ENCODE results near the gene RSPH6A. TPM values are rescaled to one million over a fixed set of nuclear protein-coding genes. Genes with fewer than 3 reads are reported as not detected.

RSPH6A gene
- total RNA-seq, 1 donor from 2014 or later, result 0.48 TPM

GRCh38 chr19:45852145-45852750 is 37.1 kb upstream of the RSPH6A start:
- no peaks in the 10 kb centered on the region for H3K9me3 Mint-ChIP-seq (ENCODE audit: low read depth)
- H3K4me3 Mint-ChIP-seq (ENCODE audit: low read depth), result no peak overlapping the region
- H3K27me3 Mint-ChIP-seq, result no peaks in the 10 kb centered on the region
- no peaks in the 10 kb centered on the region for H3K4me1 Mint-ChIP-seq (ENCODE audit: low read depth)
- peaks cover 20% of the 10 kb centered on the region for H3K36me3 Mint-ChIP-seq (ENCODE audit: insufficient read depth)
- TF ChIP-seq CTCF (IDR thresholded peaks at IDR 0.05; ENCODE audit: unreplicated experiment), result no peak
- no peak overlapping the region for H3K27ac Mint-ChIP-seq
- no peak for DNase-seq (ENCODE audit: low spot score, unreplicated experiment)

GRCh38 chr19:45848922-45849321 is 33.8 kb upstream of the RSPH6A start:
- no peaks in the 10 kb centered on the region for H3K4me1 Mint-ChIP-seq (ENCODE audit: low read depth)
- no peaks in the 10 kb centered on the region for H3K9me3 Mint-ChIP-seq (ENCODE audit: low read depth)
- H3K27me3 Mint-ChIP-seq, result no peaks in the 10 kb centered on the region
- H3K36me3 Mint-ChIP-seq (ENCODE audit: insufficient read depth), result peaks cover 25% of the 10 kb centered on the region
- TF ChIP-seq CTCF (IDR thresholded peaks at IDR 0.05; ENCODE audit: unreplicated experiment), result peak; percentile 46
- DNase-seq (ENCODE audit: low spot score, unreplicated experiment), result no peak
- H3K4me3 Mint-ChIP-seq (ENCODE audit: low read depth), result no peak overlapping the region
- H3K27ac Mint-ChIP-seq, result no peak overlapping the region

GRCh38 chr19:45847663-45848062 is 32.6 kb upstream of the RSPH6A start:
- Mint-ChIP-seq H3K4me3 (ENCODE audit: low read depth) (no peak overlapping the region), H3K4me1 (ENCODE audit: low read depth) (no peaks in the 10 kb centered on the region), H3K36me3 (ENCODE audit: insufficient read depth) (peaks cover 31% of the 10 kb centered on the region), H3K9me3 (ENCODE audit: low read depth) (no peaks in the 10 kb centered on the region), H3K27me3 (no peaks in the 10 kb centered on the region), H3K27ac (no peak overlapping the region)
- no peak for TF ChIP-seq CTCF (IDR thresholded peaks at IDR 0.05; ENCODE audit: unreplicated experiment)
- no peak for DNase-seq (ENCODE audit: low spot score, unreplicated experiment)

GRCh38 chr19:45842198-45842597 is 27.1 kb upstream of the RSPH6A start:
- no peaks in the 10 kb centered on the region for H3K27me3 Mint-ChIP-seq
- no peaks in the 10 kb centered on the region for H3K4me1 Mint-ChIP-seq (ENCODE audit: low read depth)
- DNase-seq (ENCODE audit: low spot score, unreplicated experiment), result no peak
- no peak overlapping the region for H3K27ac Mint-ChIP-seq
- no peak overlapping the region for H3K4me3 Mint-ChIP-seq (ENCODE audit: low read depth)
- no peak for TF ChIP-seq CTCF (IDR thresholded peaks at IDR 0.05; ENCODE audit: unreplicated experiment)
- H3K9me3 Mint-ChIP-seq (ENCODE audit: low read depth), result no peaks in the 10 kb centered on the region
- peaks cover 50% of the 10 kb centered on the region for H3K36me3 Mint-ChIP-seq (ENCODE audit: insufficient read depth)

GRCh38 chr19:45834970-45835369 is 19.9 kb upstream of the RSPH6A start:
- Mint-ChIP-seq H3K9me3 (ENCODE audit: low read depth) (no peaks in the 10 kb centered on the region), H3K27me3 (no peaks in the 10 kb centered on the region), H3K27ac (peak overlapping the region; percentile 35), H3K4me3 (ENCODE audit: low read depth) (no peak overlapping the region), H3K36me3 (ENCODE audit: insufficient read depth) (peaks cover 42% of the 10 kb centered on the region), H3K4me1 (ENCODE audit: low read depth) (no peaks in the 10 kb centered on the region)
- DNase-seq (ENCODE audit: low spot score, unreplicated experiment), result no peak
- TF ChIP-seq CTCF (IDR thresholded peaks at IDR 0.05; ENCODE audit: unreplicated experiment), result no peak

Data from progenitor cell of endocrine pancreas (in vitro differentiated cells).